HG03280 (cell line): Measurements from ENCODE around the gene ETV5.

Experiments
- ATAC-seq: cut with Tn5 transposase; IDR thresholded peaks from one replicate; pipeline ENCODE4 v1.9.1; 2021; ENCODE audit warnings: mild to moderate bottlenecking, moderate library complexity; ENCODE audit not compliant: unreplicated experiment

Gene ETV5

GRCh38 chr3:186070133-186070532 is 38.8 kb downstream of the ETV5 start:
- no peak for ATAC-seq

GRCh38 chr3:186069199-186069598 is 39.7 kb downstream of the ETV5 start:
- no peak for ATAC-seq

GRCh38 chr3:186068243-186068552 is 40.7 kb downstream of the ETV5 start:
- ATAC-seq: no peak

- ATAC-seq: no peak
Measured at GRCh38 chr3:186067360-186068242, 41.3 kb downstream of the ETV5 start.

- ATAC-seq: peak; percentile 67
Measured at GRCh38 chr3:186060222-186060621, 48.7 kb downstream of the ETV5 start.

- ATAC-seq: no peak
Measured at GRCh38 chr3:186059192-186059591, 49.7 kb downstream of the ETV5 start.

GRCh38 chr3:186058225-186058624 is 50.7 kb downstream of the ETV5 start:
- no peak for ATAC-seq

GRCh38 chr3:186057594-186057993 is 51.3 kb downstream of the ETV5 start:
- no peak for ATAC-seq

GRCh38 chr3:186054792-186055352 is 54.0 kb downstream of the ETV5 start:
- ATAC-seq: no peak

GRCh38 chr3:186053954-186054791 is 54.7 kb downstream of the ETV5 start:
- ATAC-seq: no peak

GRCh38 chr3:186052096-186052840 is 56.6 kb downstream of the ETV5 start:
- ATAC-seq: no peak

GRCh38 chr3:186049001-186049400 is 59.9 kb downstream of the ETV5 start:
- no peak for ATAC-seq

- ATAC-seq: no peak
Measured at GRCh38 chr3:186048119-186048518, 60.8 kb downstream of the ETV5 start.

GRCh38 chr3:186046838-186047237 is 62.1 kb downstream of the ETV5 start:
- no peak for ATAC-seq

GRCh38 chr3:186044968-186045367 is 63.9 kb downstream of the ETV5 start:
- ATAC-seq: no peak

- no peak for ATAC-seq
Measured at GRCh38 chr3:186044427-186044826, 64.5 kb downstream of the ETV5 start.

GRCh38 chr3:186042521-186043202 is 66.2 kb downstream of the ETV5 start:
- ATAC-seq: no peak

- no peak for ATAC-seq
Measured at GRCh38 chr3:186042036-186042435, 66.9 kb downstream of the ETV5 start.

- ATAC-seq: no peak
Measured at GRCh38 chr3:186038360-186038759, 70.5 kb downstream of the ETV5 start.

- no peak for ATAC-seq
Measured at GRCh38 chr3:186035277-186035676, 73.6 kb downstream of the ETV5 start.
